NCI-H146 treated with DMSO at 0.1 percent for 48 hours (cell line): ENCODE results near the gene DTNA.

ENCODE experiments used
- DNase-seq: peaks from one replicate; lab custom pipeline; 2025; ENCODE audit not compliant: unreplicated experiment; lab: John Stamatoyannopoulos, UW

DTNA gene

DNA sequence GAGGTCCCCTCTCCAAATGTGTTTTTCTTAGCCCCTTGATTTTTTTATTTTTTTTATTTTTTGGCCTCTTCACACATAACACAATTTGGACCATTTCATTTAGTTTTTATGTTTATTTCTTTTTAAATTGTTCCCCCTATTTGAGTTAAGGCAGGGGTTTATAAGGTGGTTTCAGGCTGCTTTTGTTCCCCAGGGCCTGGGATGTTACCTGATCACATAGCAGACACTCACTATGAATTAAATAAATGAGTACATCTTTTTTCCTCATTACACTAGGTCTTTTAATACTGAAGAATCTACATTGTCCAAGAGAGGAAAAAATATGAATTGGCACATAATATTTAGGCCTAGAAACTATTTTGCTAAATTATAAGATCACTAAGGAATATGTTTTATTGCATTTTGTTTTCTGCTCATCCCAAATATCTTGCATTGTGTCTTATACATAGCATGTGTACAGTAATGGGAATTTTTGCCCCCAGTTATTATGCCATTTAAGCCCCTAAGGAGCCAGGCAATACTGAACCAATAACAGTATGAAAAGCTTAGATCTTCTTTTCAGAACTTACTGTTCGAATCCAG, 218.7 kb downstream of the DTNA start:
- no peak for DNase-seq

DNA sequence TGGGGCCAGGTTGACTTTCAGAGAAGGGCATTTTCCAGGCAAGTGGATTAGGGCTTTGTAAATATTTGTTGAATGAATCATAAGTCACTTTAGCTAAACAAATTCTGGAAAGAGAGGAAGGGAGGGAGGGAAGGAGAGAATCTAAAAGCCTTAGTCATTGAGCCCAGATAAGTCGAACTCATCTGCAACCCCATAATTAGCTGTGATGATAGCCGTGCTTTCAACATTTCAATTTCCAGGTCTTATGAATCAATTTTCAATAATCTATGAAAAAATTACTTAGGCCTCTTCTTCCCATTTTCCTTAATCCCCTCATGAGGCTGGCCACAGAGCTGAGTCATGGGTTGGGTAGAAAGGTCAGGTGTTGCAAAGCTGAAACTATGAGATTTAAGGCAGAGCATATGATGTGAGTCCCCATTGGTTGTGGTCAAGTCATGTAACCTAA, 219.3 kb downstream of the DTNA start:
- no peak for DNase-seq

DNA sequence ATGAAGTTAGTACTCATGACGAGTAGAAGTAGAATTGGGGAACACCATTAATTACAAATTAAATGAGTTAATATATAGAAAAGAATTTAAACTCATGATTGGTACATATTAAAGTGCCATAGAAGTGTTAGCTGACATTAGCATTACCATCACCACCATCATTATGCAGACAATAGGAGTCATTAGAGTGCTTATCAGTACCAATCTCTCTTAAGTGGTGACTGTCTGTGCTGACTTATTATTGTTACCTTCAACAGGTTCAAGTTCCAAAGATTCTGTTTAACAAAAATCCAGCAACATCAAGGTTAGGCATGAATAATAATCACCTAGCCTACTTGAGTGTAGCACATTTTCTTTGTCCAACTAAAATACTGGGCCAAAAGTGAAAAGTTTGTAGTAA, 222.3 kb downstream of the DTNA start:
- no peak for DNase-seq

DNA sequence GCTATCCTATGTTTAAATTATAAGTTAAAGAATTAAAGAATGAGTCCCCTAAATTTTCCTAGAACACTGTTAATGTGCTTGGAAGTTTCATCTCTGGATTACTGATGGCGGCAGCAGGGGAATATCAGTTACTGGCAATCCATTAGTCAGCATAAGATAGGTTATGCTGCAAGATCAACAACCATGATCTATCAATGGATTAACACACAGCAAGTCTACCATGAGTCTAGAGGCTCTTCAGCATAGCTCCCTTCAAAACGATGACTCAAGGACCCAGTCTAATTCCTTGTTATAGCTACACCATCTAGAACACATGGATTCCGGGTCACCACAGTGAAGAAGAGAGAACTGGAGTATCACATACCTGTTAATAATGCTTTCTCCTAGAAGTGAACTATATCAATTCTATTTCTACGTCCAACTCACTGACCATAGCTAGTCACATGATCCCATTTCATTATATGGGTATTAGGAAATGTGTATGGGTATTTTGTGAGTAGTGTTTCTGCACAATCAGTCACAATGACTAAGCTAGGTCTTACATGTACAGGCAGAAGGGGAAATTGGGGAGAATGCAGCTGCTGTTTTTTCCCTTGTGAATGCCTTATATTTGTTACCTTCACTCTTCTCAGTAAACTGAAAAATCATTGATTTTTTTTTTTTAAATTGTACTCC, 222.8 kb downstream of the DTNA start:
- no peak for DNase-seq

DNA sequence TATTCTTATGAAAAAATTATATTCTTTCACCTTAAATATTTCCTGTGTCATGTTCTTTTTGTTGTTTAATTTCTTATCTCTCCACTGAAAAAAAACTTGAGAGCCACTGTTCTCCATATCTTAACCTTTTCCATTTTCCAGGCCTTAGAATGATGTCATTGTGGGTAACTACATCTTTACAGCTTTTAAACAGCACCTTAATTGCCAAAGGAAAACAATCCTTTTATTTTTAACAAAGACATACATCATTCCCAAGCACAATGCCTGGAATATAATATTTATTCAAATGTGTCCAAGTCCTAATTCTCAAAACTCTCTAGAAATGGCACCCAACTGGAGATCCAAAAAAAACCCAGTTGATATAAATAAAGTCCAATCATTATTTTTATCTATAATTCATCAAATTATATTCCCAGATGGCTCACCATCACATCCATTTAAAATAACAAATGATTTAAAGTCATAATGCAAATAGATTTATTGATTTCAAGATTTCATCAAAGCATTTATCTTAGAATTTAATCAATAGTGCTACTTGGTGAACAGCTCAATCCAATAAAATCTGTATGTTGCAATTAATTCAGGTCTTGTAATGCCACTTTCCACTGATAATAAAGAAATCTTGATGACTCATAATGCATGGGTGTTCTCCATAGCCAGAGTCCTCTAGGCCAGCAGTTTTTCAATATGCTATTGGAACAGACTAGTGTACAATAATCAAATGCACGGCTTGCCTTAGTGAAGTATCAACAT, 224.0 kb downstream of the DTNA start:
- no peak for DNase-seq

DNA sequence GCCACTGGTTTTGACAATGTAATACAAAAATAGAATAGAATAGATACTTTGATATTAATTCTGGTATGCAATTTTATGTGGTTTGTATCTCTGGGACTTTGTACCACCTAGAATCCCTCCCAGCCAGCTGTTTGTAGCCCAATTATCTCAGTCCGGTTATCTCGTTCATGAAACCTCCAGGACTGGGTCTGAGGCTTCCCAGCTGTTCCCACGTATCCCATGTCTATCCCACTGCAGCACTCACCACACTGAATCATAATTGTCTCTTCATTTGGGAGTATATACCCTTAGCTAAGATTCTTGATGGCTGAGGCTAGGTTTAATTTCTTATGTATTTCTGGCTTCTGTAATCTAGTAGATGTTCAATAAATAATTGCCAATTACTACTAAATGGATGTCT, 226.7 kb downstream of the DTNA start:
- DNase-seq: no peak

DNA sequence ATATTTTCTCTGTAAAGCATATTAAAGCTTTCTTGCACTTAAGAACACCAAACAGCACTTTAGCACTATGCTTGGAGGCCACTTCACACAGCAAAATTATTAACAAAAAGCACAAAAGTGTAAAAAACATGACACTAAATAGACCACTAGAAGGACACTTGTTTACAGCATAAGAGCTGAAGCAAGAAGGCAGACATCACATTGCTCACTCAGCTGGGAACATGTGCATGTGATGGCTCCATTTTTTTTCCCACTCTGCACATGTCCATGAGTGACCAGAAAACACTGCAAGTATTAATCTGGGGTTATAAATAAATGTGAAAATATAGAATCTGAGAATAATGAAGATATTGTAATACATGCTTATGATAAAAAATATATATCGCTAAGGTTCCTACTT, 228.0 kb downstream of the DTNA start:
- DNase-seq: no peak
